NCI-H146 (cell line): ENCODE measurements around the gene COMTD1.
A peak's percentile ranks its signal among the peaks of the same experiment; 100 is the strongest.

Source experiments
- DNase-seq: peaks from one replicate; lab custom pipeline; 2025; lab: John Stamatoyannopoulos, UW

The COMTD1 gene

GRCh38 chr10:75245354-75246250 is 9.8 kb upstream of the COMTD1 start:
- DNase-seq = peak; percentile 17

GRCh38 chr10:75244487-75245353 is 9.0 kb upstream of the COMTD1 start:
- DNase-seq = no peak

GRCh38 chr10:75243426-75243825 is 7.7 kb upstream of the COMTD1 start:
- DNase-seq = no peak

- DNase-seq = no peak
Observed at GRCh38 chr10:75240329-75241076, 4.7 kb upstream of the COMTD1 start.

DNA sequence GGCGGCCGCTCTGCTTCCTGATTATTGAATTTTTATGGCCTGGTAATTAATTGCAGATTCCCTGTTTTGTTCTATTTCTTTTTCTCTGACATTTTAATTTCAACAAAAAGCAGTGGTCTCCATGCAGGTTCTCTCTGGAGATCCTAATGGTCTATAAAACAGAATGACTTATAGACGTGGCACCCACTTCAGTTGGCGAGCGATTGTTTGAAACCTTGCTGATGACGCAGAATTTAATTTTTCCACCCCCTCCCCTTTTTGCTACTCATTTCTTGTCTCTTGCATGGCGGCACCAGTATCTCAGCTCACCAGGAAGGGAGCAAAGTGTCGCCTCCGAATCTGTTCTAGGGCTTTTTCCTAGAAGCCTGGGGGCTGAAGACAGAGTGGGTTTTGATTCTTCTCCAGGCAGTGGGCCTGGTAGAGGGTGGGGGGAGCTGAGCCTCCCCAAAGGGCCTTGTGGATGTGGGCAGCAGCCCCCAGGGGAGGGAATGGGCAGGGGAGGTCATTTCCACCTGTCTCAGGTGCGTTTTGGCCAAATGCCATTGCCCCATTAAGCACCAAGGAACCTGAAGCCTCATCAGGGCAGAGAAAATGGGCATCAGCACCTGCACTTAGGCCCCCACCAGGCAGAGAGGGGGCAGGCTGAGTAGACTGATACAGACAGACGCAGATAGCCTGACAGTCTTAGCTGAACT is 3.5 kb upstream of the COMTD1 start:
- no peak for DNase-seq

DNA sequence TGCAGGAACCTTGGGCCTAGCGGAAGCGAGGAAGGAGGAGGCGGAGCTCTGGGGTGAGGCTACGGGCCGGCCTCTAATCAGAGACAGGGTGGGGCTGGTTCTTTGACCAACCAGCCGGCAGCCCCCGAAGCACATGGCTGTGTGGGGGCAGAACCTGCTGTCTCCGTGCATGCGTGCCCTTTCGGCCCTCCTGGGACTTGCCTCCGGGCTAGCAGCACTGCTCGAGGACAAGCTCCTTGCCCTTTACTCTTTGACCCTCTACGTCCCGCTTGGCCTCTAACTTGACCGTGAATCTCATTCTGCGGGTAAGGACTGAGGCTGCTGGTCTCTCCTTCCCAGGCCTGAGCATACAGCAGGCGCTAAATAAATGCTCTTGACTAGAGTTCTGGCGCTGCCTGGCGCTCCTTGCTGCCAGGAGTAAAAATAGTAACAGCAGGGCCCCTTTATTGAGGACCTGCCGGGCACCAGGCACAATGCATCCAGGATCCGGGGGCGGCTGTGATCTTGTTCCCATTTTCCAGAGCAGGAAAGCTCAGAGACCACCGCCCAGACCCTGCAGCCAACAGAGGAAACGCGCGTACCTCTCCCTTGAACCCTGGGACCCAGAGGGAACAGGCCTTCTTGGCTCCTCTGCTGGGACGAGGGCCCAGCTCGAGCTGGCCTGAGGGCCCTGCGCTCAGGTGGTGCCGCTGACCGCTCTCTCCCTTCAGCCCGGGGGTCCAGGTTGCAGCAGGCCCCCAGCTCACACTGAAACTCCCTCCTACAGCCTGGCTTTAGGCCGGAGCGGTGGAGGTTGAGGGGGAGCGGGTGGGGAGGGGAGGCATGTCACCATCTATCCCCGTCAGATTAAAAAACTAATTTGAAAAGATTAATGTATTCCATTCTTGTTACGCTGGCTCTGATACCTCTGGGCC is 2.7 kb upstream of the COMTD1 start:
- DNase-seq = no peak

DNA sequence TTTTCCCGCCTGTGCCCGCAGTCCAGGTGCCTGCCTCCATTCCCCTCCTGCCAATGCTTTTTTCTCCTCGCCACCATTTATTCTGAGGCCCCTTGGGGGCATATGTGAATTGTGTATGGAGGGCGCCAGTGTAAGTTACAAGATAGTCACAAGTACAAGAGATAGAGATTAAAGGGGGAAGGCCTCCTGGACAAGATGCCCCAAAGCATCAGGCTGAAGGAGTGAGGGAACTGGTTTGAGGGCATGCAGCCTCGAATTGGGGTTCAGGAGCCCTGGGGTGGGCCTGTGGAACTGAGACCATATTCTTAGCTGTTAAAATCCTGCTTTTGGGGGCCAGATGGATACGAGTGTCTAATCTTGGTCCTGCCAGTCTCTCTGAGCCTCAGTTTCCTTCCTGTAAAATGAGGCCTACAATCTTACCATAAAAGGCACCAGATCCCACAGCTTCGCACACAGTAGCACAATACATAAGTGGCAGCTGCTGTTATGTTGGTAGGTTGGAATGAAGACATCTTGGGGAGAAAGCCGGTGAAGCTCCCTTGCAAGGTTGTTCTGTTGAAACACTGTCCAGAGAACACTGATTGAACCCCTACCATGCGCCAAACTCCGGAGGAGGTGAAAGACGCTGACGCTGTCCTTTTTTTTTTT is 545 bp upstream of the COMTD1 start:
- no peak for DNase-seq

DNA sequence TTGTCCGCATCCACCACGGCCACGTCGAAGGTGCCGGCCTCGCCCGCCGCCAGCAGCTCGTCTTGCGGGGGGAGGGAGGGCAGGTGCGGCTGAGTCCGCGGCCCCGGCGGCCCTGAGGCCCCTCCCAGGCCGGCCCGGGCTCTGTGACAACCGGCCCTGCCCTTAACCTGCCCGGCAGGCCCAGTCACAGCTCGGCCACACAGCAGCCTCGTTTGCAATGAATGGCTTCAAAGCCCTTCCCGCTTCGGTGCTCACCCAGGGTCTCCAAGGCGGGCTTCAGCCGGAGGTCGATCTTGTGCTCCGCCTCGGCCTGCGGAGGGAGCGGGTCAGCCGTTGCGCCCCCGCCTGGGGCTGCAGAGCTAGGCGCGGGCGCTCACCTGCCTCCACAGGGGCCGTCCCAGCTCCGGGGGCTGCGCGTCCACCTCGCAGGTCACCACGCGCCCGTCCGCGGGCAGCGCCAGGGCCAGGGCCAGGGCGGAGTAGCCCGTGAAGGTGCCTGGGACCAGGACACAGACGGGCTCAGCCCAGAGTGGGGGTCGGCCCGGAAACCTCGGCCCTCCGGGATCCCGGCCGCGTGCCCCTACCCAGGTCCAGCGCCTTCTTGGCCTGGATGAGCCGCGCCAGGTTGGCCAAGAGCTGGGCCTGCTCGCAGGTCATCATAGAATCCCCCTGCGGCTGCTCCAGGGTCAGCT is 928 bp downstream of the COMTD1 start:
- peak; percentile 90 for DNase-seq

DNA sequence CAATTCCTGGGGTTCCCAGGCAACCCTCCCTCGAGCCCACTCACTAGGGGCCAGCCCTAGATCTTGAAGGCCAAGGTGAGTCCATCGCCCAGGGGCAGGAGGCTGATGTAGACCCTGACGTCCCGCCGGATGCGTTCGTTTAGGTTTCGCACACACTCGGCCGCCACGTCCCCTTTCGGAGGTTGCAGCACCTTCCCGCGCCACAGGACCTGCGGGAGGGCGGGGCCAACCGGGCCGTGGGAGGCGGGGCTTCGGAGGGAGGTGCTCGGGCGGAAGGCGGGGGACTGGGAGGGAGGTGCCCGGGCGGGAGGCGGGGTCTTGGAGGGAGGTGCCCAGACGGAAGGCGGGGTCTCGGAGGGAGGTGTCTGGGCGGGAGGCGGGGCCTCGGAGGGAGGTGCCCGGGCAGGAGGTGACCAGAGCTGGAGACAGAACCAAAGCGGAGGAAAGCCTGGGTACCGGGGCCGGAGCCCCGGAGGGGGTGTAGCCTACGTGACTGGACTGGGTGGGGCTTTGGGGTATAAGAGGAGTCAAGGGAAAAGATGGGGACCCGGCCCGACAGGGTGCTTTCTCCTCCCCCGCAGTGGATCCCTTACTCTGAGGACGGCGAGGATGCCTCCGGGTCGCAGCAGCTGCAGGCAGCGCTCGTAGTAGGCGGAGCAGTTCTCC is 1.6 kb downstream of the COMTD1 start:
- peak; percentile 97 for DNase-seq

DNA sequence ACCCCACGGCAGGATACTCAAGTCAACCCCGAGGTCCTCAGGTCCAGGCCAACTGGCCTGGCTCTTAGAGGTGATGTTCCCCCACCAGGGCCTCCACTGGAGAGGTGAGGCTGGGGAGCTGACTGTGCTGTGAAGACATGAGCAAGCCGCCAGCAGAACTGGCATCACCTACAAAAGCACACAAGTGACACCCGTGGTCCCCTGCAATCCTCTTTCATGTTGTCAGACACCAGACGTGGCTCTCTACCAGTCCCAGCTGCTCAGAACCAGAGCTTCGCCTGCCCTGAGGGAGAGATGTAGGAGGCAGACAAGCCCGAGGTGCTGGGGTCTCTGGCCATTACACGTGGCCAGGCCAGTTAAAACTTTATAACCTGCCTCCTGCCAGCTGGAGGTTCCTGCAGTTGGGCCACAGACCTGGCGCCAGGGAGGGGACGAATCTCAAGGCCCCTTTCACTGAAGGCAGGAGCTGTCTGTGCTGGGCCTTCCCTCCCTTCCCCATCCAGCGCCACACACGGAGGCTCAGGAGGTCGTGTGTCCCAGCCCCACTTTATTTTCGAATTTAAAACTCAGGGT is 2.2 kb downstream of the COMTD1 start:
- no peak for DNase-seq

GRCh38 chr10:75231672-75232581 is 3.8 kb downstream of the COMTD1 start:
- DNase-seq = no peak

DNA sequence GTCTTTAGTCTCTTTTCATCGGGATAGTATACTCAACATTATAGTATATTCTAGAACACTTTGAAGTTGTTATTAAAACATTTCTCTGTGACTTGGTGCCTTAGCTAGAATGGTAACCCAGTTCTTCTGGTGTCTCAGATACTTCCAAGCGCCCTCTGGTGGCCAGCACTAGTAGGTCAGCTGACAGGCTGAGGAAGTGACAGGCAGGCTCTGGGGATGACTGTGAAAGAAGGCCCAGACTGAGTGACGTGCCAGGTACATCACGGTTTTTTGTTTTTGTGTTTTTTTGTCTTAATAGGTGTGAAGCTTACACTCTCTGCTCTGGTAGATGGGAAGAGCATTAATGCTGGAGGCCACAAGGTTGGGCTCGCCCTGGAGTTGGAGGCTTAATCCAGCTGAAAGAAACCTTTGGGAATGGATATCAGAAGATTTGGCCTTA is 5.1 kb downstream of the COMTD1 start:
- DNase-seq = peak; percentile 75

- DNase-seq = no peak
Observed at GRCh38 chr10:75229971-75230370, 5.8 kb downstream of the COMTD1 start.

GRCh38 chr10:75228834-75229233 is 6.9 kb downstream of the COMTD1 start:
- no peak for DNase-seq

DNA sequence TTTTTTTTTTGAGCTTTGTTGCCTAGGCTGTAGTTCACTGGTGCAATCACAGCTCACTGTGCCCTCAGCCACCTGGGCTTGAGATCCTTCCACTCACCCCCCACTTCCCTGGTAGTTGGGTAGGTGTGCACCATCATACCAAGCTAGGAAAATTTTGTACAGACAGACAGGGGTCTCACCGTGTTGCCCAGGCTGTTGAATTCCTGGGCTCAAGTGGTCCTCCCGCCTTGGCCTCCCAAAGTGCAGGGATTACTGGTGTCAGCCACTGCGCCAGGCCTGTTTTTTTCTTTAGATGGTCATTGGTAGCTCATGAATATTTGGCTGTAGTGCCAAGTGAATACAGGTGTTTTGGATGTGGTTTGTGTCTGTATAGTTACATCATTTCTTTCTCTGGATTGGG is 7.5 kb downstream of the COMTD1 start:
- DNase-seq = no peak

- no peak for DNase-seq
Observed at GRCh38 chr10:75226656-75227055, 9.1 kb downstream of the COMTD1 start.

- no peak for DNase-seq
Observed at GRCh38 chr10:75226095-75226494, 9.7 kb downstream of the COMTD1 start.
